HUES48 (cell line): ENCODE data around the gene KLK10.

ENCODE experiments used
- H3K27ac ChIP-seq: one replicate; pipeline ENCODE4 v1.7.0; 2013; ENCODE audit warnings: low read depth, low read length, inconsistent platforms
- H3K27me3 ChIP-seq: 2 replicates; pipeline ENCODE4 v1.6.1; 2013; ENCODE audit warnings: mild to moderate bottlenecking, low read length; ENCODE audit not compliant: control insufficient read depth, insufficient read depth
- H3K36me3 ChIP-seq: 2 replicates; pipeline ENCODE4 v1.6.1; 2013; ENCODE audit warnings: low read length; ENCODE audit not compliant: control insufficient read depth, insufficient read depth
- H3K4me1 ChIP-seq: 2 replicates; pipeline ENCODE4 v1.6.1; 2013; ENCODE audit warnings: mild to moderate bottlenecking, low read length; ENCODE audit not compliant: control insufficient read depth, insufficient read depth
- H3K4me3 ChIP-seq: 2 replicates; pipeline ENCODE4 v1.5.1; 2013; ENCODE audit warnings: mild to moderate bottlenecking, low read depth, low read length
- H3K9ac ChIP-seq: 2 replicates; pipeline ENCODE4 v1.6.1; 2013; ENCODE audit warnings: mild to moderate bottlenecking, low read depth, low read length, moderate library complexity
- H3K9me3 ChIP-seq: 2 replicates; pipeline ENCODE4 v1.6.1; 2013; ENCODE audit warnings: low read length; ENCODE audit not compliant: control insufficient read depth, insufficient read depth

The KLK10 gene

GRCh38 chr19:50967929-50968715 is 51.4 kb downstream of the KLK10 start:
- Histone ChIP-seq H3K4me1 (0 out of 2 replicates have a peak, but pooled peaks cover 5% of the 10 kb centered on the region), H3K9ac (no peak overlapping the region)

GRCh38 chr19:50964266-50964665 is 55.2 kb downstream of the KLK10 start:
- Histone ChIP-seq H3K27me3 (no peaks in the 10 kb centered on the region), H3K27ac (no peak overlapping the region), H3K9ac (no peak overlapping the region), H3K9me3 (no peaks in the 10 kb centered on the region), H3K4me1 (0 out of 2 replicates have a peak, but pooled peaks cover 2% of the 10 kb centered on the region), H3K4me3 (no peak overlapping the region), H3K36me3 (no peaks in the 10 kb centered on the region)

More at GRCh38 chr19:50967929-50968715, 51.4 kb downstream of the KLK10 start:
- Histone ChIP-seq H3K27me3 (no peaks in the 10 kb centered on the region), H3K9me3 (no peaks in the 10 kb centered on the region), H3K4me3 (no peak overlapping the region), H3K36me3 (no peaks in the 10 kb centered on the region), H3K27ac (no peak overlapping the region)

GRCh38 chr19:50963381-50963780 is 56.1 kb downstream of the KLK10 start:
- no peaks in the 10 kb centered on the region for H3K27me3 ChIP-seq
- H3K36me3 ChIP-seq: no peaks in the 10 kb centered on the region
- H3K9ac ChIP-seq: no peak overlapping the region
- no peak overlapping the region for H3K27ac ChIP-seq
- H3K4me3 ChIP-seq: no peak overlapping the region
- H3K4me1 ChIP-seq: no peaks in the 10 kb centered on the region
- H3K9me3 ChIP-seq: no peaks in the 10 kb centered on the region
